GM23338 (cell line): ENCODE results near the gene ZP3.
"Not testable (repeated sequence)": the region's sequence is repeated elsewhere in the genome, so short reads cannot be mapped to it uniquely, and the experiment has no call there.

ENCODE experiments used
- EZH2 ChIP-seq: fragments of 200-600 bp; sonication (generic); IDR thresholded peaks from one replicate; pipeline ENCODE4 v1.8.0; 2017; ENCODE audit warnings: antibody characterized with exemption, mild to moderate bottlenecking, low read depth; ENCODE audit not compliant: unreplicated experiment
- EZH2phosphoT487 ChIP-seq: fragments of 200-600 bp; sonication (generic); IDR thresholded peaks from one replicate; pipeline ENCODE4 v1.8.1; 2018; ENCODE audit warnings: antibody characterized with exemption; ENCODE audit not compliant: unreplicated experiment
- TF ChIP-seq, protein P1 (sequence below), 2 experiments: fragments of 200-600 bp in 1 of 2; sonication (generic) in 1 of 2; conservative IDR thresholded peaks; 2 replicates each; pipeline versions ENCODE4 v1.5.1 to v1.6.1; 2016 to 2017; ENCODE audit warnings: antibody characterized with exemption in 2 of 2, low read depth in 2 of 2, mild to moderate bottlenecking in 2 of 2, moderate library complexity in 1 of 2

DNA sequence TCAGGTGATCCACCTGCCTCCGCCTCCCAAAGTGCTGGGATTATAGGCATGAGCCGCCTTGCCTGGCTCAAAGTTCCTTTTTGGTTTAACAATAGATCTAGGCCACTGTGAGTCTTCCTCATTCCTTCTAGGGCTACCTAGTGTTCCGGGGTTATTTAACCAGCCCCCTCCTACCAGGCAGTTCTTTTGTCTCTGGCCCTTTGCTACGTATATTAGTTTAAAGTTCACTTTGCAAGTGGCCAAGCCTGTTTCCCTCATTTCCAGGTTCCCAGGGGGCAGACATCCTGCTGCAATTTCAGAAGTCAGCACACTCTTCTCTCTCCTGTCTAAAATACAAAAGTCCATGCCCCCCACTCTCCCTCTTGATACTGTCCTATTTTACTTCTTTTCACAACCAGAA is 33.8 kb downstream of the ZP3 start:
- not testable (repeated sequence) for TF ChIP-seq EZH2phosphoT487, EZH2
- TF ChIP-seq, protein P1, sequence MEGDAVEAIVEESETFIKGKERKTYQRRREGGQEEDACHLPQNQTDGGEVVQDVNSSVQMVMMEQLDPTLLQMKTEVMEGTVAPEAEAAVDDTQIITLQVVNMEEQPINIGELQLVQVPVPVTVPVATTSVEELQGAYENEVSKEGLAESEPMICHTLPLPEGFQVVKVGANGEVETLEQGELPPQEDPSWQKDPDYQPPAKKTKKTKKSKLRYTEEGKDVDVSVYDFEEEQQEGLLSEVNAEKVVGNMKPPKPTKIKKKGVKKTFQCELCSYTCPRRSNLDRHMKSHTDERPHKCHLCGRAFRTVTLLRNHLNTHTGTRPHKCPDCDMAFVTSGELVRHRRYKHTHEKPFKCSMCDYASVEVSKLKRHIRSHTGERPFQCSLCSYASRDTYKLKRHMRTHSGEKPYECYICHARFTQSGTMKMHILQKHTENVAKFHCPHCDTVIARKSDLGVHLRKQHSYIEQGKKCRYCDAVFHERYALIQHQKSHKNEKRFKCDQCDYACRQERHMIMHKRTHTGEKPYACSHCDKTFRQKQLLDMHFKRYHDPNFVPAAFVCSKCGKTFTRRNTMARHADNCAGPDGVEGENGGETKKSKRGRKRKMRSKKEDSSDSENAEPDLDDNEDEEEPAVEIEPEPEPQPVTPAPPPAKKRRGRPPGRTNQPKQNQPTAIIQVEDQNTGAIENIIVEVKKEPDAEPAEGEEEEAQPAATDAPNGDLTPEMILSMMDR (conservative IDR thresholded peaks at IDR 0.05; ENCODE audit: low read depth in 2 of 2) = not testable (repeated sequence)
